ENCODE data around the gene SLC7A10.

DNA sequence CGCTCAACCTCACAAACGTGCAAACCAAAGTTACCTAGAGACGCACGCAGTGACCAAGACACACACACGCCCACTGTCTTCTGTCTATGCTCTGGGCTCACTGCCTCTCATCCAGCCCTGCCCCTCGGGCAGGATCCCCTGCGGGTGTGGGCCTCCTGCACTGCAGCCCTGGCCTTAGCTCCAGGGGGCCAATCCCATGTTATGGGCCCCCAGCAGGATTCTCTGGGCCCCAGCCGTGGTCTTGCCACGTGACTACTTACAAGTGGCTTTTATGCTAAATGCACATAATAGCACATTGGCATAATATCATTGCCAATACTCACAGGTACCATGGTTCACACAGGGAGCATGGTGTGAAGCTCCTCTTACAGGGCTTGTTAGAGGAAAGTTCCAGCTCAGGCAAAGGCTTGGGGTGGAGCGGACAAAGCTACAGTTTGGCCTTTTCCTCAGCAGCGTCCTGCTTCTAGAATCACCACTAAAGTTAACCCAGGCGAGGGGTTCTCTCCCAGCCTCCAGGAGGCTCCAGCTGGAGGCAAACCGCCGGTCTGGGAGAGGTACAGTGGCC is 39.3 kb upstream of the SLC7A10 start:
- TF ChIP-seq CTCF (optimal IDR thresholded peaks at IDR 0.05 in 1 of 3, IDR thresholded peaks at IDR 0.05 in 1 of 3, conservative IDR thresholded peaks at IDR 0.05 in 1 of 3; ENCODE audit: extremely low read depth in 1 of 3, insufficient read depth in 2 of 3, low read length in 3 of 3) (no peak), EZH2 (IDR thresholded peaks at IDR 0.05; ENCODE audit: low read length) (no peak)

Measured in keratinocyte (primary cell).